VCaP (cell line): Measurements from ENCODE around the gene CEP72.

Experiments
- H3K27ac ChIP-seq: fragments of 450-650 bp; 2 replicates; pipeline ENCODE4 v1.5.1; 2017
- TF ChIP-seq, protein P1 (sequence below): fragments of 450-650 bp; conservative IDR thresholded peaks from 2 replicates; pipeline ENCODE4 v1.5.1; 2017; ENCODE audit warnings: mild to moderate bottlenecking, moderate library complexity

CEP72 gene

GRCh38 chr5:591746-592145 lies 20.4 kb upstream of the CEP72 start:
- no peak overlapping the region for H3K27ac ChIP-seq
- TF ChIP-seq, protein P1, sequence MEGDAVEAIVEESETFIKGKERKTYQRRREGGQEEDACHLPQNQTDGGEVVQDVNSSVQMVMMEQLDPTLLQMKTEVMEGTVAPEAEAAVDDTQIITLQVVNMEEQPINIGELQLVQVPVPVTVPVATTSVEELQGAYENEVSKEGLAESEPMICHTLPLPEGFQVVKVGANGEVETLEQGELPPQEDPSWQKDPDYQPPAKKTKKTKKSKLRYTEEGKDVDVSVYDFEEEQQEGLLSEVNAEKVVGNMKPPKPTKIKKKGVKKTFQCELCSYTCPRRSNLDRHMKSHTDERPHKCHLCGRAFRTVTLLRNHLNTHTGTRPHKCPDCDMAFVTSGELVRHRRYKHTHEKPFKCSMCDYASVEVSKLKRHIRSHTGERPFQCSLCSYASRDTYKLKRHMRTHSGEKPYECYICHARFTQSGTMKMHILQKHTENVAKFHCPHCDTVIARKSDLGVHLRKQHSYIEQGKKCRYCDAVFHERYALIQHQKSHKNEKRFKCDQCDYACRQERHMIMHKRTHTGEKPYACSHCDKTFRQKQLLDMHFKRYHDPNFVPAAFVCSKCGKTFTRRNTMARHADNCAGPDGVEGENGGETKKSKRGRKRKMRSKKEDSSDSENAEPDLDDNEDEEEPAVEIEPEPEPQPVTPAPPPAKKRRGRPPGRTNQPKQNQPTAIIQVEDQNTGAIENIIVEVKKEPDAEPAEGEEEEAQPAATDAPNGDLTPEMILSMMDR: no peak

GRCh38 chr5:592158-592557 lies 20.0 kb upstream of the CEP72 start:
- TF ChIP-seq, protein P1: no peak
- no peak overlapping the region for H3K27ac ChIP-seq

GRCh38 chr5:593511-593910 lies 18.6 kb upstream of the CEP72 start:
- TF ChIP-seq, protein P1: no peak
- H3K27ac ChIP-seq: no peak overlapping the region; the same call in 1 of the 2 replicates

DNA sequence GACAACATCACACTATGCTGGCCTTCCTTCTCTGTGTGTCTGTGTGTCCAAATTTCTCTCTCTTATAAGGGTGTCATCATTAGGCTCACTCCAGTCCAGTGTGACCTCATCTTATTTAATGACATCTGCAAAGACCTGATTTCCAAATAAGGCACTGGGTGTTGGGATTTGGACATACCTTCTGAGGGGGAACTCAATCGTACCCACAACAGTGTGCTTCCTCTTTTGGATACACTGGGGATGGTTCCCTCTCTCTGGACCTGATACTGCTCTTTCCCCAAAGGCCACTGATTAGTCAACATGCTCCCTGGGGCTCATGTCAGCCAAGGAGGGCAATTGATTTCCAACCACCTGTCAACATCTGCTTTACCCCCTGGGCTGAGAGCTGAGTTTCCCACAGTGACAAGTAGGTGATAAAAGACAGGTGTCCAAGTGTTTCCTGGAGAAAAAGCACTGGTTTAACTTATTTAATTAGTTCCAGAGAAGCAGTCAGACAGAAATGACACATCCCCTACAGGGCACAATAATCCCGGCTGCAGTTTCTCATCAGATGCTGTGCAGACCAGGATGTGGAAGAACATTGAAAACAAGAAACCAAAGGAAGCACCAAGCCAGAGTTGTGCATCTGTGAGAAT lies 17.8 kb upstream of the CEP72 start:
- TF ChIP-seq, protein P1: no peak
- peak overlapping the region; percentile 83; the same call in 1 of the 2 replicates for H3K27ac ChIP-seq

GRCh38 chr5:595285-595875 lies 16.8 kb upstream of the CEP72 start:
- peak overlapping the region; percentile 83 for H3K27ac ChIP-seq
- TF ChIP-seq, protein P1: no peak

- peak overlapping the region; percentile 83 for H3K27ac ChIP-seq
- TF ChIP-seq, protein P1: no peak
These were observed 14.1 kb upstream of the CEP72 start for GRCh38 chr5:597871-598563.

- H3K27ac ChIP-seq: peak overlapping the region; percentile 83
- TF ChIP-seq, protein P1: no peak
These were observed 13.6 kb upstream of the CEP72 start for GRCh38 chr5:598564-598890.
